ENCODE measurements around the gene ADGRG4. TPM values are rescaled to one million over a fixed set of nuclear protein-coding genes. Genes with fewer than 3 reads are reported as not detected.

ADGRG4 gene
- polyA plus RNA-seq, 2 of the 4 experiments (the other 2 are of a cell fraction), result not detected

DNA sequence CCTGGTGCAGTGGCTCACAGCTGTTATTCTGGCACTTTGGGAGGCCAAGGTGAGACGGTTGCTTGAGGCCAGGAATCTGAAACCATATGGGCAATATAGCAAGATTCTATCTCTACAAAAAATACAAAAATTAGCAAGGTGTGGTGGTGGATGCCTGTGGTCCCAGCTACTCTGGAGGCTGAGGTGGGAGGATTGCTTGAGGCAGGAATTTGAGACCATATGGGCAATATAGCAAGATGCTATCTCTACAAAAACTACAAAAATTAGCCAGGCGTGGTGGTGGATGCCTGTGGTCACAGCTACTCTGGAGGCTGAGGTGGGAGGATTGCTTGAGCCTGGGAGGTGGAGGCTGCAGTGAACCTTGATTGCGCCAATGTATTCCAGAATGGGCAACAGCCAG lies 2.3 kb downstream of the ADGRG4 start:
- POLR2A ChIA-PET, result no interaction called here
- Histone ChIP-seq H3K9me3 (no peaks in the 10 kb centered on the region), H3K4me1 (no peaks in the 10 kb centered on the region), H3K27ac (no peak overlapping the region), H3K4me3 (no peak overlapping the region), H3K4me2 (no peak overlapping the region)
- no peak for DNase-seq (ENCODE audit: low read depth in 1 of 2, low spot score in 1 of 2)
- 50% methylated on average over 2 of the region's 3 CpGs for WGBS (ENCODE audit: missing lambda C conversion rate)
- TF ChIP-seq KDM1A (IDR thresholded peaks at IDR 0.05; ENCODE audit: low read depth), result no peak
- ATAC-seq, result no peak
- FAIRE-seq, result no peak
- CTCF ChIA-PET, result interaction anchor here (2.4 kb wide), 1 partner anchor 34 kb away, joined by 5 read pairs; no protein-coding TSS in a partner anchor

DNA sequence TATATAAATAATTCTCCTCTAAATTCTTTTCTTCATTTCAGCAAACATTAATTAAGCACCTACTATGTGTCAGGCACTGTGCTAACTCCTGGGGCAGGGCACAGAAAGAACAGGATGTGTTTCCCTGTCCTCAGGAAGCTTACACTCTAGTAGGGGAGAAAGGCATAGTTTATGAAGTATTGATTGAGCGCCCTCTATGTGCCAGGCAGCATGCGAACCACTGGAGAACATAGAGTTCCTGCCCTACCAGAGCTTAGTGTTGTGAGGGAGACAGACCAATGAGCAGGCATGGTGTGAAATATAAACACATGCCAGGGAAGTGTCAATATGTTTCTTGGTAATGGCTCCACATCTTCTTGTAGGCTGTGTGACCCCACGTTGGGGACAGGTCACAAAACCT lies 3.7 kb downstream of the ADGRG4 start:
- no peaks in the 10 kb centered on the region for H3K4me1 ChIP-seq
- no peak overlapping the region for H3K4me3 ChIP-seq
- 0% methylated on average over 3 of the region's 3 CpGs for WGBS (ENCODE audit: missing lambda C conversion rate)
- POLR2A ChIA-PET, result no interaction called here
- no peak overlapping the region for H3K27ac ChIP-seq
- ATAC-seq (no peak), DNase-seq (ENCODE audit: low read depth in 1 of 2, low spot score in 1 of 2) (peak in 1 of 2 experiments; percentile 12), FAIRE-seq (no peak)
- H3K9me3 ChIP-seq, result no peaks in the 10 kb centered on the region
- CTCF ChIA-PET, result no interaction called here
- 0 out of 5 replicates have a peak, but pooled peaks of 1 of the 2 experiments have one; percentile 2 for TF ChIP-seq RAD21 (conservative IDR thresholded peaks at IDR 0.05 in 1 of 2, IDR thresholded peaks at IDR 0.05 in 1 of 2)
- TF ChIP-seq, protein P1, sequence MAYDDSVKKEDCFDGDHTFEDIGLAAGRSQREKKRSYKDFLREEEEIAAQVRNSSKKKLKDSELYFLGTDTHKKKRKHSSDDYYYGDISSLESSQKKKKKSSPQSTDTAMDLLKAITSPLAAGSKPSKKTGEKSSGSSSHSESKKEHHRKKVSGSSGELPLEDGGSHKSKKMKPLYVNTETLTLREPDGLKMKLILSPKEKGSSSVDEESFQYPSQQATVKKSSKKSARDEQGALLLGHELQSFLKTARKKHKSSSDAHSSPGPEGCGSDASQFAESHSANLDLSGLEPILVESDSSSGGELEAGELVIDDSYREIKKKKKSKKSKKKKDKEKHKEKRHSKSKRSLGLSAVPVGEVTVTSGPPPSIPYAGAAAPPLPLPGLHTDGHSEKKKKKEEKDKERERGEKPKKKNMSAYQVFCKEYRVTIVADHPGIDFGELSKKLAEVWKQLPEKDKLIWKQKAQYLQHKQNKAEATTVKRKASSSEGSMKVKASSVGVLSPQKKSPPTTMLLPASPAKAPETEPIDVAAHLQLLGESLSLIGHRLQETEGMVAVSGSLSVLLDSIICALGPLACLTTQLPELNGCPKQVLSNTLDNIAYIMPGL (CRISPR knock-in tag; IDR thresholded peaks at IDR 0.05; ENCODE audit: borderline replicate concordance), result no peak
- no peak overlapping the region for H3K4me2 ChIP-seq

DNA sequence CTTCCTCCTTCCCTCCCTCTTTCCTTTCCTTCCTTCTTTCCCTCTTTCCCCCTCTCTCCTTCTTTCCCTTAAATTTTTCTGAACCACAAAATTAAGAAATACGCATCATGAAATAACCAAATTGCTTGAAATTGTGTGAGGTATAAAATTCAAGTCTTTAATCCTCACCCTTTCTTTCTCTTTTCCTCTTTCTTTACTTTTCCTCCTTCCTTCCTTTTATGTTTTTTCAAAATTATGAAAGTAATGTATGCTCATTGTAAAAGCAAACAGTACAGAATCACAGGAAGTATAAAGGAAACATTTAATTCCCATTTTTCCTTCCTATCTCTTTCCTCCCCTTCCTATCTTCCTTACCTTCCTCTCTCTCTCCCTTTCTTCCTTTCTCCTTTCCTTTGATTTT lies 5.4 kb downstream of the ADGRG4 start:
- ChIA-PET POLR2A (no interaction called here), CTCF (no interaction called here)
- no peak for DNase-seq (ENCODE audit: low read depth in 1 of 2, low spot score in 1 of 2)
- Histone ChIP-seq H3K27ac (no peak overlapping the region), H3K9me3 (no peaks in the 10 kb centered on the region), H3K4me3 (no peak overlapping the region), H3K4me2 (no peak overlapping the region), H3K4me1 (no peaks in the 10 kb centered on the region)
- no peak for ATAC-seq
- FAIRE-seq, result peak; percentile 46
- TF ChIP-seq EHMT2 (IDR thresholded peaks at IDR 0.05; ENCODE audit: low read depth) (no peak), ZC3H11A (IDR thresholded peaks at IDR 0.05) (no peak), JUNB (IDR thresholded peaks at IDR 0.05) (no peak)
- WGBS (ENCODE audit: missing lambda C conversion rate), result 6% methylated on average over 1 of the region's 1 CpG

- FAIRE-seq (peak; percentile 88), ATAC-seq (no peak), DNase-seq (ENCODE audit: low read depth in 1 of 2, low spot score in 1 of 2) (no peak)
- H3K9me3 ChIP-seq, result no peaks in the 10 kb centered on the region
- no peak overlapping the region for H3K4me2 ChIP-seq
- H3K4me3 ChIP-seq, result no peak overlapping the region
- ChIA-PET POLR2A (no interaction called here), CTCF (no interaction called here)
- no peaks in the 10 kb centered on the region for H3K4me1 ChIP-seq
- 2% methylated on average over 1 of the region's 1 CpG for WGBS (ENCODE audit: missing lambda C conversion rate)
- no peak overlapping the region for H3K27ac ChIP-seq
- no peak for TF ChIP-seq HDAC2 (IDR thresholded peaks at IDR 0.05)
- TF ChIP-seq, protein P1 (CRISPR knock-in tag; IDR thresholded peaks at IDR 0.05; ENCODE audit: borderline replicate concordance), result no peak
- TF ChIP-seq HOXB13 (CRISPR knock-in tag; IDR thresholded peaks at IDR 0.05; ENCODE audit: low read depth), result no peak
- TF ChIP-seq TP53 (CRISPR knock-in tag; IDR thresholded peaks at IDR 0.05), result no peak
- TF ChIP-seq FOSL2 (IDR thresholded peaks at IDR 0.05), result no peak
- no peak for TF ChIP-seq FOSL2 (CRISPR knock-in tag; IDR thresholded peaks at IDR 0.05)
- TF ChIP-seq, protein P2, sequence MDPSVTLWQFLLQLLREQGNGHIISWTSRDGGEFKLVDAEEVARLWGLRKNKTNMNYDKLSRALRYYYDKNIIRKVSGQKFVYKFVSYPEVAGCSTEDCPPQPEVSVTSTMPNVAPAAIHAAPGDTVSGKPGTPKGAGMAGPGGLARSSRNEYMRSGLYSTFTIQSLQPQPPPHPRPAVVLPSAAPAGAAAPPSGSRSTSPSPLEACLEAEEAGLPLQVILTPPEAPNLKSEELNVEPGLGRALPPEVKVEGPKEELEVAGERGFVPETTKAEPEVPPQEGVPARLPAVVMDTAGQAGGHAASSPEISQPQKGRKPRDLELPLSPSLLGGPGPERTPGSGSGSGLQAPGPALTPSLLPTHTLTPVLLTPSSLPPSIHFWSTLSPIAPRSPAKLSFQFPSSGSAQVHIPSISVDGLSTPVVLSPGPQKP (IDR thresholded peaks at IDR 0.05; ENCODE audit: low read depth, low read length), result no peak
- TF ChIP-seq JUNB (IDR thresholded peaks at IDR 0.05), result no peak
- TF ChIP-seq, protein P3, sequence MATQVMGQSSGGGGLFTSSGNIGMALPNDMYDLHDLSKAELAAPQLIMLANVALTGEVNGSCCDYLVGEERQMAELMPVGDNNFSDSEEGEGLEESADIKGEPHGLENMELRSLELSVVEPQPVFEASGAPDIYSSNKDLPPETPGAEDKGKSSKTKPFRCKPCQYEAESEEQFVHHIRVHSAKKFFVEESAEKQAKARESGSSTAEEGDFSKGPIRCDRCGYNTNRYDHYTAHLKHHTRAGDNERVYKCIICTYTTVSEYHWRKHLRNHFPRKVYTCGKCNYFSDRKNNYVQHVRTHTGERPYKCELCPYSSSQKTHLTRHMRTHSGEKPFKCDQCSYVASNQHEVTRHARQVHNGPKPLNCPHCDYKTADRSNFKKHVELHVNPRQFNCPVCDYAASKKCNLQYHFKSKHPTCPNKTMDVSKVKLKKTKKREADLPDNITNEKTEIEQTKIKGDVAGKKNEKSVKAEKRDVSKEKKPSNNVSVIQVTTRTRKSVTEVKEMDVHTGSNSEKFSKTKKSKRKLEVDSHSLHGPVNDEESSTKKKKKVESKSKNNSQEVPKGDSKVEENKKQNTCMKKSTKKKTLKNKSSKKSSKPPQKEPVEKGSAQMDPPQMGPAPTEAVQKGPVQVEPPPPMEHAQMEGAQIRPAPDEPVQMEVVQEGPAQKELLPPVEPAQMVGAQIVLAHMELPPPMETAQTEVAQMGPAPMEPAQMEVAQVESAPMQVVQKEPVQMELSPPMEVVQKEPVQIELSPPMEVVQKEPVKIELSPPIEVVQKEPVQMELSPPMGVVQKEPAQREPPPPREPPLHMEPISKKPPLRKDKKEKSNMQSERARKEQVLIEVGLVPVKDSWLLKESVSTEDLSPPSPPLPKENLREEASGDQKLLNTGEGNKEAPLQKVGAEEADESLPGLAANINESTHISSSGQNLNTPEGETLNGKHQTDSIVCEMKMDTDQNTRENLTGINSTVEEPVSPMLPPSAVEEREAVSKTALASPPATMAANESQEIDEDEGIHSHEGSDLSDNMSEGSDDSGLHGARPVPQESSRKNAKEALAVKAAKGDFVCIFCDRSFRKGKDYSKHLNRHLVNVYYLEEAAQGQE (IDR thresholded peaks at IDR 0.05), result no peak
- TF ChIP-seq RCOR1 (IDR thresholded peaks at IDR 0.05; ENCODE audit: low read depth, low read length), result no peak
- no peak for TF ChIP-seq ZSCAN20 (CRISPR knock-in tag; IDR thresholded peaks at IDR 0.05)
- no peak for TF ChIP-seq HOXB5 (CRISPR knock-in tag; IDR thresholded peaks at IDR 0.05)
- no peak for TF ChIP-seq HEYL (CRISPR knock-in tag; IDR thresholded peaks at IDR 0.05)
- no peak for TF ChIP-seq USF2 (IDR thresholded peaks at IDR 0.05)
- TF ChIP-seq RARB (CRISPR knock-in tag; IDR thresholded peaks at IDR 0.05), result no peak
- no peak for TF ChIP-seq CBX8 (IDR thresholded peaks at IDR 0.05)
- no peak for TF ChIP-seq FOXS1 (CRISPR knock-in tag; IDR thresholded peaks at IDR 0.05)
- TF ChIP-seq CHD2 (IDR thresholded peaks at IDR 0.05; ENCODE audit: low read length, partially characterized antibody), result no peak
- no peak for TF ChIP-seq CEBPB (IDR thresholded peaks at IDR 0.05)
Observed at GRCh38 chrX:136307471-136307870, 6.7 kb downstream of the ADGRG4 start.
